ENCODE results near the gene CCDC88C. TPM values are rescaled to one million over a fixed set of nuclear protein-coding genes. Genes with fewer than 3 reads are reported as not detected.

The CCDC88C gene
- total and polyA plus RNA-seq, 2 donors (not counting 3 experiments of a cell fraction or from before 2014, with no cell fraction given): 11.4 to 52.1 TPM

GRCh38 chr14:91354979-91355685 is 62.5 kb downstream of the CCDC88C start:
- BruUV-seq (replicated peaks): no TSS peak
- CTCF ChIA-PET: interaction anchor here (0.5 to 2.0 kb wide), 3 partner anchors 31 to 63 kb away, joined by 3 to 7 read pairs (median 6); no protein-coding TSS in a partner anchor
- Histone ChIP-seq H3K79me2 (ENCODE audit: control insufficient read depth, insufficient read depth, low read length) (no peaks in the 10 kb centered on the region), H3K9ac (replicated peaks; ENCODE audit: extremely low read depth, insufficient read depth, low read length) (no peak overlapping the region), H3K9me1 (replicated peaks; ENCODE audit: control insufficient read depth, extremely low read depth, insufficient read depth, low read length) (no peaks in the 10 kb centered on the region), H3K9me3 (replicated peaks; ENCODE audit: control insufficient read depth, insufficient read depth, low read length) (no peaks in the 10 kb centered on the region), H3K4me1 (ENCODE audit: control insufficient read depth, extremely low read depth, insufficient read depth, low read length) (peaks cover 7% of the 10 kb centered on the region), H3K36me3 (ENCODE audit: control insufficient read depth in 2 of 2, extremely low read depth in 1 of 2, insufficient read depth in 2 of 2, low read length in 2 of 2) (peaks cover 0 to 2% of the 10 kb centered on the region in 2 experiments), H3K27ac (ENCODE audit: insufficient read depth, low read depth, low read length) (no peak overlapping the region), H3K27me3 (ENCODE audit: control insufficient read depth in 2 of 2, insufficient read depth in 2 of 2, low read length in 2 of 2) (no peaks in the 10 kb centered on the region), H4K20me1 (replicated peaks; ENCODE audit: control insufficient read depth, extremely low read depth, insufficient read depth, low read length) (no peaks in the 10 kb centered on the region), H3K4me2 (ENCODE audit: insufficient read depth, low read length) (no peak overlapping the region), H2AFZ (ENCODE audit: low read depth, low read length) (no peak overlapping the region), H3K4me3 (replicated peaks in 1 of 3; ENCODE audit: insufficient read depth in 1 of 3, low read depth in 1 of 3, low read length in 3 of 3) (no peak overlapping the region)
- dilution Hi-C loops (cut with MboI; ENCODE audit: extremely low pct_ligation_motif_present, low sequenced_read_pairs) (no loop called here), intact Hi-C loops (cut with micrococcal nuclease) (loop anchor here (1.0 kb wide), 1 partner anchor 62 kb away; the partner anchor contains the start of gene CCDC88C)
- FAIRE-seq (no peak), DNase-seq (ENCODE audit: low read depth, low spot score) (no peak)
- TF ChIP-seq POLR2A (IDR thresholded peaks at IDR 0.05; ENCODE audit: low read depth, low read length) (no peak), FOS (IDR thresholded peaks at IDR 0.05; ENCODE audit: borderline replicate concordance, insufficient read depth, low read length) (no peak)
- TF ChIP-seq, protein P1, sequence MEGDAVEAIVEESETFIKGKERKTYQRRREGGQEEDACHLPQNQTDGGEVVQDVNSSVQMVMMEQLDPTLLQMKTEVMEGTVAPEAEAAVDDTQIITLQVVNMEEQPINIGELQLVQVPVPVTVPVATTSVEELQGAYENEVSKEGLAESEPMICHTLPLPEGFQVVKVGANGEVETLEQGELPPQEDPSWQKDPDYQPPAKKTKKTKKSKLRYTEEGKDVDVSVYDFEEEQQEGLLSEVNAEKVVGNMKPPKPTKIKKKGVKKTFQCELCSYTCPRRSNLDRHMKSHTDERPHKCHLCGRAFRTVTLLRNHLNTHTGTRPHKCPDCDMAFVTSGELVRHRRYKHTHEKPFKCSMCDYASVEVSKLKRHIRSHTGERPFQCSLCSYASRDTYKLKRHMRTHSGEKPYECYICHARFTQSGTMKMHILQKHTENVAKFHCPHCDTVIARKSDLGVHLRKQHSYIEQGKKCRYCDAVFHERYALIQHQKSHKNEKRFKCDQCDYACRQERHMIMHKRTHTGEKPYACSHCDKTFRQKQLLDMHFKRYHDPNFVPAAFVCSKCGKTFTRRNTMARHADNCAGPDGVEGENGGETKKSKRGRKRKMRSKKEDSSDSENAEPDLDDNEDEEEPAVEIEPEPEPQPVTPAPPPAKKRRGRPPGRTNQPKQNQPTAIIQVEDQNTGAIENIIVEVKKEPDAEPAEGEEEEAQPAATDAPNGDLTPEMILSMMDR (IDR thresholded peaks at IDR 0.05; ENCODE audit: extremely low read depth in 1 of 2, insufficient read depth in 1 of 2, low read depth in 1 of 2, low read length in 2 of 2): peak; percentile 23 to 52
- POLR2A ChIA-PET: no interaction called here

Measured in endothelial cell of umbilical vein (primary cell).